MM.1S (cell line): ENCODE results near the gene TCEAL3.
A peak's percentile ranks its signal among the peaks of the same experiment; 100 is the strongest.

Experiments used
- DNase-seq: peaks from one replicate; pipeline ENCODE4 v3.0.0-alpha.2; 2015
- H2AFZ ChIP-seq: fragments of 300-600 bp; sonication (generic); 2 replicates; pipeline ENCODE4 v1.6.0; 2016; ENCODE audit warnings: antibody characterized with exemption, low read length
- H3F3A ChIP-seq: fragments of 300-600 bp; sonication (generic); 2 replicates; pipeline ENCODE4 v1.6.1; 2016; ENCODE audit warnings: mild to moderate bottlenecking, antibody characterized with exemption, low read length, moderate library complexity, mixed read lengths; ENCODE audit not compliant: insufficient read depth
- H3K27ac ChIP-seq: fragments of 300-600 bp; sonication (generic); 2 replicates; pipeline ENCODE4 v1.5.1; 2016; ENCODE audit warnings: mild to moderate bottlenecking, low read length
- H3K27me3 ChIP-seq: fragments of 300-600 bp; sonication (generic); replicated peaks from 2 replicates; pipeline ENCODE4 v1.6.0; 2016; ENCODE audit warnings: low read length; ENCODE audit not compliant: insufficient read depth
- H3K36me3 ChIP-seq: fragments of 300-600 bp; sonication (generic); replicated peaks from 2 replicates; pipeline ENCODE4 v1.6.1; 2016; ENCODE audit warnings: mild to moderate bottlenecking, low read length, mixed read lengths; ENCODE audit not compliant: insufficient read depth
- H3K4me1 ChIP-seq: fragments of 300-600 bp; sonication (generic); 2 replicates; pipeline ENCODE4 v1.6.1; 2016; ENCODE audit warnings: low read length, mixed read lengths
- H3K4me2 ChIP-seq: fragments of 300-600 bp; sonication (generic); 2 replicates; pipeline ENCODE4 v1.6.0; 2016; ENCODE audit warnings: low read depth, low read length
- H3K4me3 ChIP-seq: fragments of 300-600 bp; sonication (generic); 2 replicates; pipeline ENCODE4 v1.5.1; 2016; ENCODE audit warnings: low read length, mixed read lengths
- H3K79me2 ChIP-seq: fragments of 300-600 bp; sonication (generic); 2 replicates; pipeline ENCODE4 v1.6.1; 2016; ENCODE audit warnings: mixed run types, low read length, mixed read lengths
- H3K9ac ChIP-seq: fragments of 300-600 bp; sonication (generic); 2 replicates; pipeline ENCODE4 v1.6.1; 2016; ENCODE audit warnings: low read length, mixed read lengths
- H3K9me2 ChIP-seq: fragments of 300-600 bp; sonication (generic); replicated peaks from 2 replicates; pipeline ENCODE4 v1.6.1; 2016; ENCODE audit warnings: mild to moderate bottlenecking, low read length, mixed read lengths; ENCODE audit not compliant: insufficient read depth
- H3K9me3 ChIP-seq: fragments of 300-600 bp; sonication (generic); replicated peaks from 2 replicates; pipeline ENCODE4 v1.6.1; 2016; ENCODE audit warnings: mild to moderate bottlenecking, low read length, mixed read lengths; ENCODE audit not compliant: insufficient read depth
- H4K20me1 ChIP-seq: fragments of 300-600 bp; sonication (generic); 2 replicates; pipeline ENCODE4 v1.6.1; 2016; ENCODE audit warnings: mild to moderate bottlenecking, low read length, moderate library complexity, mixed read lengths; ENCODE audit not compliant: insufficient read depth
- CTCF ChIP-seq: fragments of 300-600 bp; sonication (generic); IDR thresholded peaks from 2 replicates; pipeline ENCODE4 v1.5.1; 2016; ENCODE audit warnings: antibody characterized with exemption, low read length, mixed read lengths
- EZH2 ChIP-seq: fragments of 300-600 bp; sonication (generic); optimal IDR thresholded peaks from 2 replicates; pipeline ENCODE3; 2017; ENCODE audit warnings: low read depth, mild to moderate bottlenecking, antibody characterized with exemption, low read length, mixed read lengths
- EZH2phosphoT487 ChIP-seq: fragments of 300-600 bp; sonication (generic); IDR thresholded peaks from 2 replicates; pipeline ENCODE4 v1.6.1; 2018; ENCODE audit warnings: antibody characterized with exemption, low read length

Gene TCEAL3

GRCh38 chrX:103565197-103565596 is 42.6 kb upstream of the TCEAL3 start:
- Histone ChIP-seq H3K9me3 (no peaks in the 10 kb centered on the region), H3K27me3 (no peaks in the 10 kb centered on the region), H3K4me2 (peak overlapping the region; percentile 54; the same call in 1 of the 2 replicates), H3K79me2 (no peaks in the 10 kb centered on the region), H3K4me3 (peak overlapping the region; percentile 38), H3K4me1 (peaks cover 26% of the 10 kb centered on the region), H3F3A (0 out of 2 replicates have a peak, but pooled peaks cover 4% of the 10 kb centered on the region), H3K27ac (peak overlapping the region; percentile 60; the same call in 1 of the 2 replicates), H3K36me3 (no peaks in the 10 kb centered on the region), H4K20me1 (no peaks in the 10 kb centered on the region), H3K9me2 (no peaks in the 10 kb centered on the region), H3K9ac (peak overlapping the region; percentile 10; the same call in 1 of the 2 replicates), H2AFZ (no peak overlapping the region)
- TF ChIP-seq EZH2phosphoT487 (no peak), CTCF (no peak), EZH2 (no peak)
- peak; percentile 23 for DNase-seq

- H2AFZ ChIP-seq = no peak overlapping the region
- H3K4me1 ChIP-seq = peaks cover 26% of the 10 kb centered on the region
- TF ChIP-seq EZH2 (no peak), CTCF (no peak), EZH2phosphoT487 (no peak)
- no peaks in the 10 kb centered on the region for H3K36me3 ChIP-seq
- peak overlapping the region; percentile 54; the same call in 1 of the 2 replicates for H3K4me2 ChIP-seq
- H3K4me3 ChIP-seq = peak overlapping the region; percentile 38
- H3K9me3 ChIP-seq = no peaks in the 10 kb centered on the region
- 0 out of 2 replicates have a peak, but pooled peaks cover 4% of the 10 kb centered on the region for H3F3A ChIP-seq
- no peaks in the 10 kb centered on the region for H3K9me2 ChIP-seq
- no peaks in the 10 kb centered on the region for H3K27me3 ChIP-seq
- peak overlapping the region; percentile 60; the same call in 1 of the 2 replicates for H3K27ac ChIP-seq
- peak overlapping the region; percentile 10; the same call in 1 of the 2 replicates for H3K9ac ChIP-seq
- DNase-seq = no peak
- H4K20me1 ChIP-seq = no peaks in the 10 kb centered on the region
- no peaks in the 10 kb centered on the region for H3K79me2 ChIP-seq
Measured at GRCh38 chrX:103565752-103566151, 42.0 kb upstream of the TCEAL3 start.

GRCh38 chrX:103571121-103571520 is 36.6 kb upstream of the TCEAL3 start:
- Histone ChIP-seq H3K4me1 (peaks cover 5% of the 10 kb centered on the region), H3K79me2 (no peaks in the 10 kb centered on the region), H2AFZ (no peak overlapping the region), H3K9ac (no peak overlapping the region), H3K9me3 (no peaks in the 10 kb centered on the region), H3F3A (no peaks in the 10 kb centered on the region), H3K4me3 (no peak overlapping the region), H3K9me2 (no peaks in the 10 kb centered on the region), H3K27ac (no peak overlapping the region), H3K36me3 (no peaks in the 10 kb centered on the region), H3K4me2 (no peak overlapping the region), H3K27me3 (no peaks in the 10 kb centered on the region), H4K20me1 (no peaks in the 10 kb centered on the region)
- DNase-seq = no peak
- TF ChIP-seq EZH2phosphoT487 = no peak
- no peak for TF ChIP-seq CTCF
- no peak for TF ChIP-seq EZH2
